ENCODE data around the gene TMEM11. TPM values are rescaled to one million over a fixed set of nuclear protein-coding genes. Genes with fewer than 3 reads are reported as not detected.

The TMEM11 gene
- total RNA-seq, 6 donors from 2014 or later: 13.0 to 38.9 (median 21.6) TPM

GRCh38 chr17:21199856-21200255 lies 14.1 kb downstream of the TMEM11 start:
- H3K4me1 ChIP-seq: peaks cover 5 to 43% (median 11%) of the 10 kb centered on the region in 4 donors
- WGBS, 2 donors: 62 to 80% methylated on average over 4 to 10 of the region's 10 CpGs
- no peaks in the 10 kb centered on the region for H3K27me3 ChIP-seq
- no peak for DNase-seq
- H3K27ac ChIP-seq: no peak overlapping the region
- H3K9me3 ChIP-seq: no peaks in the 10 kb centered on the region
- no peak overlapping the region for H3K4me3 ChIP-seq
- TF ChIP-seq CTCF (IDR thresholded peaks at IDR 0.05) (no peak), POLR2AphosphoS5 (IDR thresholded peaks at IDR 0.05) (no peak), POLR2A (IDR thresholded peaks at IDR 0.05) (no peak), EP300 (IDR thresholded peaks at IDR 0.05) (no peak)
- ATAC-seq (ENCODE audit: low FRiP score in 2 of 2): no peak
- H3K36me3 ChIP-seq: peaks cover 12 to 40% (median 22%) of the 10 kb centered on the region in 4 donors

DNA sequence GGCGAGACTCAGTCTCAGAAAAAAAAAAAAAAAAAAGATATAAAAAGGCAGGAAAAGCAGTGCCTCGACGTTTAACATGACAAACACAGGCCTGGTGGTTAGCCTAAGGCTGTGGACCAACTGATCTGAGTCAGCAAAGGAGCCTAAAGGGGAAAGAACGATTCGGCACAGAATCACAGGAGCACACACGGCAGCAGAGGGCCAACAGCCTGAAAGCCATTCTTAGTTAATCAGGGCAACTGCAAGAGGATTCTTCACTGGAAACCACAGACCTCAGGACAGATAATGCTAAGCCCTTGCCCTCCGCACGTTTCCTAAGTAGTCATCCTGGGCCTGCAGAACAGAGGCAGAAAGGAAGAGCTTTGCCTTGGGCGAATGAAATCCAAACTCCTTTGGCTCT lies 14.7 kb downstream of the TMEM11 start:
- Histone ChIP-seq H3K9me3 (no peaks in the 10 kb centered on the region), H3K4me3 (no peak overlapping the region), H3K27ac (no peak overlapping the region), H3K27me3 (no peaks in the 10 kb centered on the region), H3K4me1 (peaks cover 5 to 43% (median 12%) of the 10 kb centered on the region in 4 donors), H3K36me3 (peaks cover 12 to 40% (median 22%) of the 10 kb centered on the region in 4 donors)
- DNase-seq: no peak
- WGBS, 2 donors: 64 to 77% methylated on average over 9 of the region's 9 CpGs
- TF ChIP-seq EP300 (IDR thresholded peaks at IDR 0.05): no peak
- TF ChIP-seq POLR2A (IDR thresholded peaks at IDR 0.05): no peak
- no peak for TF ChIP-seq POLR2AphosphoS5 (IDR thresholded peaks at IDR 0.05)
- no peak for TF ChIP-seq CTCF (IDR thresholded peaks at IDR 0.05)
- ATAC-seq (ENCODE audit: low FRiP score in 2 of 2): no peak

DNA sequence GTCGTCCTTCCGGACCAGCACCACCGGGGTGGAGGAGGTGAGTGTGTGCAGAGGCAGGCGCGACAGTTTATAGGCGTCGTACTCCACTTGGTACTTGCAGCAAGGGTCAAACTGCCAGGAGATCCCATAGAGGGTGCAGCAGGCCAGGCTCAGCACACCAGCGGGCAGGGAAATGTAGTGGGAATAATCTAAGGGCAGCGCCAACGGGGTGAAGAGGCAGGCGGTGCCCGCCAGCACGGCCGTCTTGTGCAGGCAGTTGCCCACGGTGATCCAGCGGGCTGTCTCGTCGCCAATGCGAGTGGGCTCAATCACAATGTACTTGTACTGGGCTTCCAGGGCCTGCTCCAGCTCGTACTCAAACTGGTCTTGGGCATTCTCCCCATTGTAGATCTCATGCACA lies 15.6 kb downstream of the TMEM11 start:
- TF ChIP-seq CTCF (IDR thresholded peaks at IDR 0.05): no peak
- no peak for TF ChIP-seq POLR2AphosphoS5 (IDR thresholded peaks at IDR 0.05)
- TF ChIP-seq POLR2A (IDR thresholded peaks at IDR 0.05): no peak
- TF ChIP-seq EP300 (IDR thresholded peaks at IDR 0.05): no peak
- no peak overlapping the region for H3K27ac ChIP-seq
- no peak overlapping the region for H3K4me3 ChIP-seq
- no peaks in the 10 kb centered on the region for H3K9me3 ChIP-seq
- DNase-seq: no peak
- peaks cover 12 to 40% (median 22%) of the 10 kb centered on the region in 4 donors for H3K36me3 ChIP-seq
- WGBS, 2 donors: 93 to 94% methylated on average over 18 to 20 of the region's 20 CpGs
- no peak for ATAC-seq (ENCODE audit: low FRiP score in 2 of 2)
- H3K27me3 ChIP-seq: no peaks in the 10 kb centered on the region
- peaks cover 5 to 43% (median 12%) of the 10 kb centered on the region in 4 donors for H3K4me1 ChIP-seq

GRCh38 chr17:21196126-21196525 lies 17.8 kb downstream of the TMEM11 start:
- Histone ChIP-seq H3K27me3 (no peaks in the 10 kb centered on the region), H3K9me3 (no peaks in the 10 kb centered on the region), H3K4me1 (peaks cover 4 to 24% (median 14%) of the 10 kb centered on the region in 4 donors), H3K27ac (no peak overlapping the region), H3K4me3 (no peak overlapping the region), H3K36me3 (peaks cover 12 to 41% (median 20%) of the 10 kb centered on the region in 4 donors)
- 76 to 82% methylated on average over 5 of the region's 5 CpGs for WGBS, 2 donors
- ATAC-seq (ENCODE audit: low FRiP score in 2 of 2) (no peak), DNase-seq (no peak)
- TF ChIP-seq POLR2A (IDR thresholded peaks at IDR 0.05) (no peak), EP300 (IDR thresholded peaks at IDR 0.05) (no peak), CTCF (IDR thresholded peaks at IDR 0.05) (no peak), POLR2AphosphoS5 (IDR thresholded peaks at IDR 0.05) (no peak)

GRCh38 chr17:21194703-21195102 lies 19.3 kb downstream of the TMEM11 start:
- H3K4me3 ChIP-seq: no peak overlapping the region
- H3K27ac ChIP-seq: peak overlapping the region in 3 of 4 donors; percentile 1 to 45 (median 40)
- no peak for DNase-seq

More at GRCh38 chr17:21194703-21195102, 19.3 kb downstream of the TMEM11 start:
- peak in 1 of 2 donors; percentile 67 for TF ChIP-seq POLR2AphosphoS5 (IDR thresholded peaks at IDR 0.05)
- TF ChIP-seq EP300 (IDR thresholded peaks at IDR 0.05): no peak
- TF ChIP-seq POLR2A (IDR thresholded peaks at IDR 0.05): no peak
- TF ChIP-seq CTCF (IDR thresholded peaks at IDR 0.05): no peak
- Histone ChIP-seq H3K9me3 (no peaks in the 10 kb centered on the region), H3K36me3 (peaks cover 12 to 50% (median 21%) of the 10 kb centered on the region in 4 donors), H3K27me3 (no peaks in the 10 kb centered on the region), H3K4me1 (peaks cover 4 to 16% (median 12%) of the 10 kb centered on the region in 4 donors)
- ATAC-seq (ENCODE audit: low FRiP score in 2 of 2): peak in 1 of 2 donors; percentile 49
- WGBS, 2 donors: 71 to 77% methylated on average over 5 of the region's 5 CpGs
